LHCN-M2 (cell line): ENCODE data around the gene CDH18. TPM values are rescaled to one million over a fixed set of nuclear protein-coding genes. Genes with fewer than 3 reads are reported as not detected.

Experiments
- DNase-seq: peaks from one replicate; pipeline ENCODE4 v3.0.0-alpha.2; 2012; ENCODE audit warnings: low read depth
- total RNA-seq: library from RNA; depleted of rRNA; stranded (reverse); fragments of >200 nt; gene quantifications from 2 replicates; pipeline ENCODE4 v1.2.3, GENCODE V29; 2014

Gene CDH18
- total RNA-seq, 1 experiment from 2014 or later, result 0.06 TPM

DNA sequence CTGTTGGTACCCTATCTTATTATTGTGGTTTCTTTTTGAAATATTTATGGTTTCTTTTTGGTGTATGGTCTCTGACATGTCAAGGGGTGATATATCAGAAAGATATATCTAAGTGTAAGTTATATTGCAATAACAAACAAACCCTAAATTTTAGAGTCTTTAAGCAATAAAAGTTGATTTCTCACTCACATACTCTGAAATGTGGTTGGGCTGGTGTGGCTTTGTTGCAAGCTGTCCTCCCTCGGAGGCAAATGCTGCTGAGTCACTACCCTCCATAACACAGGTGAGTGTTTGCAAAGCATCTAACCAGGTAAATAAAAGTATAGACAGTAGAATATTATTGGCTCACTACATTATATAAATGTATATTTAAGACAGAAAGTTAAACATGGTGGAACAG, 253.2 kb downstream of the CDH18 start:
- DNase-seq, result no peak

DNA sequence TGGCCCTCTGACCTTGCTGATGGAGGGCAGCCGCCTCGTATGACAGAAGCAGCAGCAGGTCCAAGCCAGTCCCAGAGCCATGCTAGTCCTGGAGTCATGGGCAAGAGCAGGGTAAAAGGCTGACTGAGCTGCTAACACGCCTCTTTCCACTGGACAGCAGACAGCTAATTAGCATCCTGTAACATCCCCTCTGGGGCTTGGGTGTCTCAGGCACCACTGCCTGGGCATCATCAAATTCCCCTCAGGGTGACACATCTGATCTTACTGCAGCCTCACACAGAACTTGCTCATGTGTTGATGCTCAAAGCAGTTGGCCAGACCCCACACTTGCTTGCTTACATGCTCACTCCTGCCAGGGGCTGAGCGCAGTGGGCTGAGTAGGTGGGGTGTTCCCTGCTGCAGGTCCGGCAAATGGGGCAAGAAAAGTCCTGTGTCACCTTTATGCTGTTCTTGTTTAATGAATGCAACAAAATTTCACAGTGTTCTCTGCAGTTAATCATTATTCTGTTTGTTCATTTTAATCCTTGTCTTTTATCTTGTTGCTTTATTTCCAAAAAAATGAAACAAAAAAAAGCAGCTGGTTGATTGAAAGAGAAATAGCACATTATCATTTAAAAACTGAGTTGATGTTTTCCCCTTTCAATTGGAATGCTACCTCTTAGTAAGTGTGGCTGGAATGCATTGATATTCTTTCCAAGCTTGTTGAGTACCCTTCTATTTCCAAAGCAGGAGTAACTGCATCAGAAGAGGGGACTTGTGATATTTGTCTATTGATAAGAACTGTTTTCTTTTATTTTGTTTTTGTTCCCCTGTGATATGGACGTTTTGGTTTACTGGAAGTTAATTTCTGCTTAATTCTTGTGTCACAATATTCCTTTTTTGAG, 254.1 kb downstream of the CDH18 start:
- DNase-seq, result no peak

DNA sequence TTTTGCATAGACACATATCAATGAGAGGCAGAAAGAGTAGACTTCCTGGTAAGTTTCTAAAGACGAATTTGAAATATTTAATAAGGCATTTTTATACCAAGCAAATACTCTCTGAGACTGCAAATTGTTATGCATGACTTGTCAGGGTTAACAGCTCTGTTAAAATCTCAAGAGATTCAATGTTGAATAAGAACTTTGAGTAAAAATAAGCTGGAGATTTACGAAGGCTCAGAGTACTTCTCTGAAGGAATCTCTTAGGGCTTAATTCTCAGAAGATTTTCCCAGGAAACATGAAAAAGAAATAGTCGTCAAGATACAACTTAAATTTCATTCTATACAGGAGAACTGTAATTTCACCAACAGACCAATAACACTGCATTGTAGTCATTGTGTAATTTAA, 259.4 kb downstream of the CDH18 start:
- DNase-seq, result no peak

DNA sequence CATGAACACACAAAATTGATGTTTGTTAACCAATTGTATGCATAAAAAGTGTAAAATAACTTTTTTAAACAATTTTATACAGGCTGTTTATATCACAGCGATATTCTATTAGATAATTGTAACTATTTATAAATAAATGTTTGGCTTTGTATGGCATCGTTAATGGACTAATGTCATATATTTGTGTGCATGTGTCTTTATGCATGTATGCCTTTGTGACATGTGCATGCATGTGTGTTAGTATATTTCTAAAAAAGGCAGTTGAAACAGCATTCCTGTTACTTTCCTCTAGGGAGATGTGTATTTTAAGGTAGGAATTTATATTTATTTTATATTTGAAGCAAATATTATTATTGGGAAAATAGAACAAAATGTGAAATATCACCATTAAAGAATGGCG, 268.9 kb downstream of the CDH18 start:
- no peak for DNase-seq

DNA sequence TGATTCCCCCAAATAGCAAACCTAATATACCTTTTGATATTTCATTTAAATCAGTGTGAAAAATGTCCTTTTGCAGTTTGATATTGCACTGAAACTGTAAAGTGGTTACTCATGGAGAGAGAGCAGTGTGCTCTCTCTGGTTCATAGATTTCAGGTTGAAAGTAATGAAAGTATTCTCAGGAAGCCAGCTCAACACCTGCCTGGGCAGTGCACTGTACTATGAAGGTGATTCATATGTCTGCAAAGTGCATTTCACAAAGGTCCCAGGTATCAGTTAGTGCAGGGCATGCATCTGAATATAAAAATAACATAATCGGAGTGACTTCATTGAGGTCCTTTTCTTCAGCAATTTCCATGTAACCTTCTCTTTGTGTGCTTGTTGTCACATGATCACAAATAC, 274.3 kb downstream of the CDH18 start:
- no peak for DNase-seq

DNA sequence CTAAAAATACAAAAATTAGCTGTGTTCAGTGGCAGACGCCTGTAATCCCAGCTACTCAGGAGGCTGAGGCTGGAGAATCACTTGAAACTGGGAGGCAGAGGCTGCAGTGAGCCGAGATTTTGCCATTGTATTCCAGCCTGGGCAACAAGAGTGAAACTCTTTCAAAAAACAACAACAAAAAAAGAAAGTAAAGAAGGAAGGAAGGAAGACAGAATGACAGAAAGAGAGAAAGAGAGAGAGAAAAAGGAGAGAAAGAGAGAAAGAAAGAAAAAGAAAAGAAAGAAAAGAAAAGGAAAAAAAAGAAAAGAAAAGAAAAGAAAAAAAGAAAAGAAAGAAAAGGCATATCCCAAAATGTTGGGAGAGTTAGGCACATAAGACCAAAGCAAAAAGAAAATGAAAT, 278.6 kb downstream of the CDH18 start:
- DNase-seq, result no peak

DNA sequence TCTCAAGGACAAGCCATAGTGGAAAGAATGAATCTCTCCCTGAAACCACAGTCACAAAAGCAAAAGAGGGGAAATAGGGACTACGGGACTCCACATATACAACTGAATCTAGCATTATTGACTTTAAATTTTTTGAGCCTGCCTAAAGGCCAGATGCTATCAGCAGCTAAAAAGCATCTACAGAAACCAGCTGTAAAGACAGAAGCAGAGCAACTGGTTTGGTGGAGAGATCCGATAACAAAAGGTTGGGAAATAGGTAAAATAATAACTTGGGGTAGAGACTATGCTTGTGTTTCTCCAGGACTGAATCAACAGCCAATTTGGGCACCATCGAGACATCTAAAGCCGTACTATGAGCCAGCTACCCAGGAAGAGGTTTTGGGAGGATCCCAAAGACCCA, 281.2 kb downstream of the CDH18 start:
- no peak for DNase-seq

DNA sequence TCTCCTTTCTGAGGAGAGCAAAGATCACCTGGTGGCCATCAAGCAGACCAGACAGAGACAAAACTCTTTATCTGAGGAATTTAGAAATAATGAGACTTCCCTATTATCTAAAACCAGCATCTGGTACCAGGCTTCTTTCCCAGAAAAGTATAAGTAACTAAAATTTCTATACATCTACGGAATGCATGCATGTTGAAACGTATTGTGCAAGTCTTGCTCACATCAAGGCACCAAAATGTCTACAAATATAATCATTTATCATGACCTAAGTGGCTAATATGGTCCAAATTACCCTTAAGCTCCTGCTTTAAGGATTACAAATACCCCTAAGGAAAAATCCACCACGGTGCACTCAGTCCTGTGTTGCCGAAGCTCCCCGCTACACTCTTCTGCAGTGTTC, 286.3 kb downstream of the CDH18 start:
- no peak for DNase-seq

DNA sequence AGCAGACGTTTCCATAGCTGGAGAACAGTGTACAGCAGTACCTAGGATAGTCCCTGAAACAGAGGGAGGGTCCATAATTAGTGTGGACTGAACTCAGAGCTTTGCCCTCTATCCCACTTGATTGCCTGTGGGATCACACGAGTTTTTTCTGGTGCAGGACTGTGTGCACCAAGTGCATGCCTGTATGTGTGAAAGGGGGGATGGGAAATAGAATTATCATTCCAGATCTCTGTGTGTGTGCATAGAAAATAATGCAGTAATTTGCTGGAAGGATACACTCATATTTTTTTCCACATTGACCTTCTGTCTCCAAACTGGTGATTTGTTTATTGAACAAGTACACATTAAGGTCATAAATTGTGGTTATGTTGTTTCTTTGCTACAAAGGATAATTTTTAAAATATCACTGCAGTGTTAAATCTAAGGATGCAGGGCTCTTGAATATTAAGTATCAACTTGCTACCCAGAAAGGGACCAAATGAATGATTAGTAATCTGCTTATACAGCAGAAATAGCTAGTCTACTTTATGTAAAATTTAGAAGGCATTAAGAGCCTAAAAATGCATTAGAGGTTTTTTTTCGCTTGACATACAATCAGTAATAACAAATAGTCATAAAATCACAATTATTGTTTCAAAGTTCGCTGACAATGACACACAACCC, 292.9 kb downstream of the CDH18 start:
- DNase-seq, result no peak

DNA sequence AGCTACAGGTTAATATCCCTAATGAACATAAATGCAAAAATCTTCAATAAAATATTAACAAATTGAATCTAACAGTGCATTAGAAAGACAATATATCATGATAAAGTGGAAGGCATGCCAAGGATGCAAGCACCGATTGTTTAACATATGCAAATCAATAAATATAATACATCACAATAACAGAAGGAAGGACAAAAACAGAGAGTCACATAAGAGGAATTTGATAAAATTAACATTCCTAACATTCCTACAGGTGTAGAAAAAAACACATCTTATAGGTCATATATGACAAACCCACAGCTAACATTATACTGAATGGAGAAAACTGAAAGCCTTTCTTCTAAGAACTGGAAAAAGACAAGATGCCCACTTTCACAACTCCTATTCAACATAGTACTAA, 297.0 kb downstream of the CDH18 start:
- no peak for DNase-seq

DNA sequence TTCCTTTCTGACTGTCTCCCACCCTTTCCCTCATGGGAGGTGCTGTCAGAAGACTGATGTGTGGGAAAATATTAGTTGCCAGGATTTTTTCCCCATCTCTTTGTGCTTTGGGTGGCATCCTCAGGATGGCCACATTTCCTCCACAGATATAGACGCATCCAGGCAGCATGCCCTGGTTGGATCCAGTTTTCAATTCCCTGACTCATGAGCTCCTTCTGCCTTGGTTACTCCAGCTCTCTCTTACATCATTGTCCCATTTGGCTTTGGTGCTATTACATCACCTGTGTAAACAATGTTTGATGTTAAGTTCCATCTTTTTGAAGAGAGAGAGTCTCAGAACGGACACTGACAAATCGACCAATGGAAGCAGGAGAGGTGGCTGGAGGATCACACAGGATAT, 302.5 kb downstream of the CDH18 start:
- DNase-seq, result no peak

DNA sequence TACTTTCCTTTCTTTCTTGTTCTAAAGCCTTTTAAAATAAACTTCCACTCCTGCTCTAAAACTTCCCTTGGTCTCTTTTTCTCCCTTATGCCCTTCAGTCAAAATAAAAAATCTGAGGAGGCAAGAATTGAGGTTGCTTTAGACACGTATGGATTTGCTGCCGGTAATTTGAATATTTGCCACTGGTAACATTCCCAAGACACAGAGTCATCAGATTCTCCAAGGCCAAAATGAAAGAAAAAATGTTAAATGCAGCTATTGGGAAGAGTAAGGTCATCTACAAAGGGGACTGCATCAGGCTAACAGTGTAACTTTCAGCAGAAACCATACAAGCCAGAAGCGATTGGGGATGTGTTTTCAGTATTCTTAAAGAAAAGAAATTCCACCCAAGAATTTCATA, 311.1 kb downstream of the CDH18 start:
- DNase-seq, result no peak

DNA sequence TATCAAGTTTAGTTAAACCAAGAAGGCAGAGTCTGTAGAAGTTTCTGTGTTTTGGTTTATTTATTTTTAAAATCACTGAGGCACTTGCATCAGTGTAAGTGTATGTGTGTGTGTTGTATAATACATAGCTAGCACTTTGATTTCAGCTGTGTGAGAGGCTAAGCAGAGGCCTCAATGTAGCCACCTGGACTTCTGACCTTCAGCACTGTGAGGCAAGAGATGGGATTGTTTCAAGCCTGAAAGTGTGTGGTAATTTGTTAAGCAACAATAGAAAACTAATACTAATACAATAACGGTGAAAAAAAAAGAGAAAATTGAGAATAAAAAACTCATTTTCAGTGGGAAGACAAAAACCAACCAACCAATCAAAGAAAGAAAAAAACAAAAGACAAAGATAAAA, 327.3 kb downstream of the CDH18 start:
- no peak for DNase-seq

DNA sequence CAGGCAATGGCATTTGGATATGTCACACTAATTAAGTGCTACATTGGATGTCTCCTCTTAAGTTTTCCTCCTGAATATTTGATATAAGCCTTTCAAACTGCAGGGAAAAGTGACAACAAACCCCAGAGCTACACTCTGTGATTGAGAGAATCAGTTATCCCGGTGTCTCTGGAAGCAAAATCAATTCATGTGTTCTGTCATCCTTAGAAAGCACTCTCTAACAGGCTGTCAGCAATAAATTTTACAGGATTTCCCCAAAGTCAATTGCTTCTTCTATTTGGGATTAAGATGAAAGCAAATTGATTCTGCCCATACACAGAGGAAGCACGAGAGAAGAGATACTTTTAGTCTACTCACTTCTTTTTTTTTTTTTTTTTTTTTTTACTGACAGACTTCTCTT, 332.4 kb downstream of the CDH18 start:
- no peak for DNase-seq

DNA sequence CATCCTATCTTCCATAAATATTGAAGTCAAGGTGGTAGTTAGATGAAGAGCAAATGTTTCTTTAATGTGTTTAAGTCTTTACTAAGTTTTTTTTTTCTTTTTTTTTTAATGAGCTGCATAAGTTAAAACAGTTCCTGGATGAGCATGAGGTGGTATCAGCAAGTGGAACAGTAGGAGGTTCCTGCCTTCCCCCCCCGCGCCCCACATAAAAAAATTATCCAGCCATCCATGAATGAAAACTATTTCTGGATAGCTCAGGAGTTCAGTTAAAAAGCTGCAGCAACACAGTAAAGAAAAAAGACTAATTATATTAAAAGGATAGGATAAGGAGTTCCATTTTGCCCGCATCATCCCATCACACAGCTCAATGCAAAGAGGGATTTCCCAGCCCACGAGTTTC, 349.5 kb downstream of the CDH18 start:
- no peak for DNase-seq

DNA sequence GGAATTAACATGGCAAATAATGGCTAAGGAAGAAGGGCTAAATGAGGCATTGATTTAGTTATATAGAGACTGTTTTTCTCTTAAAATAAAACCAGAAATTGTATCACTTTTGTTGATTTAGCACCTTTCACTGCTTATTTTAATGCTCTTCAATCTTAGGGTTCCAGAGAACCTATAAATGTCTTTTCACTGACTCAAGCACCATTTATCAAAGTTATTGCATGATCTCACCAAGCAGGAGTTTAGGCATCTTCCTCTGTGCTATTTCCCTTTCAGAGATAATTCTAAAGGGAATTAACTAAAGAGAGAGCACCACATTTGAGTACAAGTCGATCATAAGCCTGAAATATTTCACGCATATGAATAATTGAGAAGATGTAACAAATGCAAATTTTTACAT, 357.1 kb downstream of the CDH18 start:
- no peak for DNase-seq

DNA sequence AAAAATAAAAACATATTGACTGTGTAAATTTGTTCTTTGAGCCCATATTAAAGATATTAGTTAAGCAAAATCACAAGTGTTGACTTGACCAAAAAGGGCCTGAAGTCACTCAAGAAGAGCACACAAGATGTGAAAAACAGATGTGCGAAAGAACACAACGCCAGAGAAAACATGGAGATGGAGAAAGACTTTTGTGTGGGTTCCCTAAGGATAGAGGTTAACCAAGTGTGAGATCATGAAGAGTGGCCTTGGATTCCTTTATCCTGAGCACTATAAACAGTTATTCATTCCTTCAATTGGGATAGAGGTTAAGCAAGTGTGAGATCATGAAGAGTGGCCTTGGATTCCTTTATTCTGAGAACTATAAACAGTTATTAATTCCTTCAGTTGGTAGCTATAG, 361.8 kb downstream of the CDH18 start:
- DNase-seq, result no peak

DNA sequence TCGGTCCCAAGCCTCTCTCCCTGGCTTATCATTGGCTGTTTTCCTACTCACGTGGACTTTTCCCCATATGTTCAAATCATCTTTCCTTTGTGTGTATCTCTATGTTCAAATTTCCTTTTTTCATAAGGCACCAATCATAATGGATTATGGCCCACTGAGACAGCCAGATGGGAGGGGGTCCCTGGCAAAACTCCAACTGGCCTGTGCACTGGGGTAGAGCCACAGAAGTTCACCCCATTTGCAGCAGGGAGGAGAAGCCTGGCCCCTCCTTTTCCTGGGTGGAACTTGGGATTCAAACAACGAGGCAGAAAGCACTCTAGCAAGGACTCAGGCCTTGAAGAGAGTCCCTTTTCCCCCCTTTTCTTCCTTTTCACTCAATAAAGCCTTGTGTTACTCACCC, 362.4 kb downstream of the CDH18 start:
- no peak for DNase-seq

DNA sequence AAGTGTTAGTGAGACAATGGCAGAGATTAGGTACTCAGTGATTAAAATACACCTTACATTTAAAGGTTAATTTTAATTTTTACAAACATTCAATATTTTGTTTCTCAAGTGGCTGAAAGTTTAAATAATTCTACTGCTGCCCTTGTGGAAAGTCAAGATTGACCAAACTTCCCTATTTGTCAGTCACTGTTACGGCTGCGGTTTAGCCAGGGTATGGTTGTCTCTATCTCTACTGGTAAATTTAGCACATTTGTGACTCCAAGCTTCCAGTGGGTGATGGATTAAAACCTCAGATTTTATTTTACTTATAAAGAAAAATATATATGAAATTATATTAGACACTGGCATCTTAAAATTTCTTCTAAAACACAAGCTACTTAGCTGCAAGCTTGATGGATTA, 368.4 kb downstream of the CDH18 start:
- no peak for DNase-seq

DNA sequence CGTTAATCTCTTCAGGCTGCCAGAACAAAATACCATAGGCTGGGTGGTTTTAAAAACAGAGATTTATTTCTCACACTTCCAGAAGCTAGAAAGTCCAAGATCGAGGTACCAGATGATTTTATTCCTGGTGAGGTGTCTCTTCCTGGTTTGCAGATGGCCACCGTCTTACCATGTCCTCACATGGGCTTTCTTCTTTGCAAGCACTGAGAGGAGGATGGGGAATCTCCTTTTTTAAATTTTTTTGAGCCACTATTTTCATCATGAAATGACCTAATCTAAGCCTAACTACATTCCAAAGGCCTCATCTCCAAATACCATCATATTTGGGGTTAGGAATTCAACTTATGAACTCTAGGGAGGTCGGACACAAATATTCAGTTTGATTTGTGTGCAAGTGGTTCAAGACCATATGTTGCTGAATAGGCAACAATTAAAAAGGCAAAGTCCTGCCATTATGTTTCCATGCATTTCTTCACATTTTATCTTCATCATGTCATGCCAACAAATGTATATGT, 371.2 kb downstream of the CDH18 start:
- no peak for DNase-seq

DNA sequence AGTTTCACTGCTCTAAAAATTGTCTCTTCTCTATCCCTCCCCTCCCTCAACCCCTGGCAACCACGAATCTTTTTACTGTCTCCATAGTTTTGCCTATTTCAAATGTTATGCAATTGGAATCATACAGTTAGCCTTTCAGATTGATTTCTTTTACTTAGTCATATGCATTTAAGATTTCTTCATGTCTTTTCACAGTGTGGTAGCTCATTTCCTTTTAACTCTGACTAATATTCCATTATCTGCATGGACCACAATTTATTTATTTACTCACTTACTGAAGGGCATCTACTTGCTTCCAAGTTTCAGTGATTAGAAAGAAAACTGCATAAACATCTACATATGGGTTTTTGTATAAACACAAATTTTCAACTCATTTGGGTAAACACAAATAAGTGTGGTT, 372.3 kb downstream of the CDH18 start:
- no peak for DNase-seq

DNA sequence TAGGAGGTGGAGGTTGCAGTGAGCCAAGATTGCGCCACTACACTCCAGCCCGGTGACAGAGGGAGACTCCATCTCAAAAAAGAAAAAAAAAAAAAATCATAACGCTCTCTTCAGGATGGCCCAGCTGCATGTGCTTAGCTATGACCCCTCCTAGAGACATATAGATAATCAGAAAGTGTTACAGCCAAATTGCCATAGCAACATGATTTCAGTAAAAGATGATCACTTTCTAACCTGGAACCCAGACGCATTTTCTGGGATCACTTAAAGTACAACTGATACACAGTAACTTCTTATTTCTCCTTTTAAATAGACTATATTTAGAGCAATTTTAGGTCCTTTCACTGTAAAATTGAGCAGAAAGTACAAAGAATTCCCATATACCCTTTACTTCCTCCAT, 372.9 kb downstream of the CDH18 start:
- no peak for DNase-seq

DNA sequence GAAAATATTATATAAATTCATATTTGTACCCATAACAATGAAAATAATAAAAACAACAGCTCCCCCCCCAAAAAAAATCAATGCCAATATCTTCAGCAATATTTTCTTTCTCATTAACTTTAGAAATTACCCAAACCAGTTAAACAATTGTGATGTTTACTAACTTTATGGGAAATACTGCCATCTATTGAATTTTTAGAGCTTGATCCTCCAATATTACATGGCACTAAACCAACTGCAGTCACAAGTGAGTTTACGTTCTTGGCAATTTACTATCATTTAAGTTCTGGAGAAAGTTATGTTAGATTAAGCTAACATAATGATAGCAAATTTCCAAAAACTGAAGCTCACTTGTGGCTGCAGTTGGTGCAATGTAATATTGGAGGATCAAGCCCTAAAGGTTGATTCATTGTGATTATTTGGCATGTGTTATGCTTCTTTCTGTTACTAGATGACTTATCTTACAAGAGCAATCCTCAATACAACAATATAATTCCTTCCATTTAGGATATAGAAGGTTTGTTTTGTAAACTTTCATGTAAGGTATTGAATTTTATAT, 379.5 kb downstream of the CDH18 start:
- DNase-seq, result no peak
